Esophagus muscularis mucosa (tissue), 4 donors: ENCODE measurements around the gene NEUROD2.

ENCODE experiments used
- CTCF ChIP-seq, 3 experiments: fragments of 200-600 bp in 2 of 3; fragments of 450-650 bp in 1 of 3; sonication (generic) in 2 of 3; IDR thresholded peaks; one replicate each; pipeline ENCODE4 v1.5.1; 2017 to 2019; ENCODE audit warnings: antibody characterized with exemption in 3 of 3, mild to moderate bottlenecking in 2 of 3, moderate library complexity in 1 of 3
- EP300 ChIP-seq: sonication (generic); formaldehyde crosslinking; IDR thresholded peaks from one replicate; pipeline ENCODE4 v1.6.1; 2017; ENCODE audit warnings: antibody characterized with exemption
- POLR2A ChIP-seq: fragments of 450-650 bp; IDR thresholded peaks from one replicate; pipeline ENCODE4 v1.6.1; 2017; ENCODE audit warnings: antibody characterized with exemption, moderate library complexity, mild to moderate bottlenecking, low read depth
- POLR2AphosphoS5 ChIP-seq, 2 donors: sonication (generic); formaldehyde crosslinking; IDR thresholded peaks; one replicate each; pipeline ENCODE4 v1.6.1; 2017; ENCODE audit warnings: antibody characterized with exemption in 2 of 2

- TF ChIP-seq CTCF (IDR thresholded peaks at IDR 0.05) (no peak), EP300 (no peak), POLR2A (no peak), POLR2AphosphoS5 (IDR thresholded peaks at IDR 0.05) (no peak)
Measured at GRCh38 chr17:39564211-39564848, 43.4 kb downstream of the NEUROD2 start.
